Neutrophil (primary cell): ENCODE data around the gene PRDM15.

Experiments used
- H3K27ac ChIP-seq: fragments of 200-600 bp; sonication (generic); 2 replicates; pipeline ENCODE4 v1.5.1; 2016; ENCODE audit warnings: mild to moderate bottlenecking, moderate library complexity
- H3K27me3 ChIP-seq: fragments of 200-600 bp; sonication (generic); 2 replicates; pipeline ENCODE4 v1.6.0; 2016; ENCODE audit warnings: mild to moderate bottlenecking
- H3K36me3 ChIP-seq: fragments of 200-600 bp; sonication (generic); 2 replicates; pipeline ENCODE4 v1.5.1; 2017
- H3K4me1 ChIP-seq, 2 experiments: fragments of 200-600 bp in 1 of 2; sonication (generic) in 1 of 2; 1 replicate in 1 of 2; 2 replicates in 1 of 2; pipeline versions ENCODE4 v1.5.1 to v1.6.1; 2013 to 2016; ENCODE audit warnings: low read depth in 1 of 2, low read length in 1 of 2, mild to moderate bottlenecking in 1 of 2, moderate library complexity in 1 of 2; ENCODE audit not compliant: control insufficient read depth in 1 of 2, insufficient read depth in 1 of 2
- H3K4me3 ChIP-seq, 2 experiments: fragments of 200-600 bp in 1 of 2; sonication (generic) in 1 of 2; 1 replicate in 1 of 2; 2 replicates in 1 of 2; pipeline ENCODE4 v1.5.1; 2013 to 2016; ENCODE audit warnings: low read depth in 1 of 2, low read length in 1 of 2, mild to moderate bottlenecking in 1 of 2, moderate library complexity in 1 of 2
- H3K9me3 ChIP-seq: fragments of 200-600 bp; sonication (generic); 2 replicates; pipeline ENCODE4 v1.5.1; 2016
- CTCF ChIP-seq: fragments of 200-600 bp; sonication (generic); IDR thresholded peaks from 2 replicates; pipeline ENCODE4 v1.5.1; 2016; ENCODE audit warnings: antibody characterized with exemption

Gene PRDM15

GRCh38 chr21:41837756-41838297 lies 41.3 kb downstream of the PRDM15 start:
- peaks cover 41% of the 10 kb centered on the region for H3K36me3 ChIP-seq
- H3K9me3 ChIP-seq = no peaks in the 10 kb centered on the region
- no peak for TF ChIP-seq CTCF
- no peaks in the 10 kb centered on the region for H3K27me3 ChIP-seq
- no peak overlapping the region for H3K27ac ChIP-seq
- H3K4me1 ChIP-seq = no peaks in the 10 kb centered on the region
- no peak overlapping the region for H3K4me3 ChIP-seq

GRCh38 chr21:41836166-41837015 lies 42.8 kb downstream of the PRDM15 start:
- H3K4me1 ChIP-seq = no peaks in the 10 kb centered on the region
- no peak for TF ChIP-seq CTCF
- H3K27me3 ChIP-seq = no peaks in the 10 kb centered on the region
- H3K4me3 ChIP-seq = no peak overlapping the region
- no peak overlapping the region for H3K27ac ChIP-seq
- peaks cover 43% of the 10 kb centered on the region for H3K36me3 ChIP-seq
- H3K9me3 ChIP-seq = no peaks in the 10 kb centered on the region

- Histone ChIP-seq H3K27me3 (no peaks in the 10 kb centered on the region), H3K9me3 (no peaks in the 10 kb centered on the region), H3K4me1 (no peaks in the 10 kb centered on the region), H3K36me3 (peaks cover 43% of the 10 kb centered on the region), H3K4me3 (no peak overlapping the region), H3K27ac (no peak overlapping the region)
- no peak for TF ChIP-seq CTCF
These were observed 43.4 kb downstream of the PRDM15 start for GRCh38 chr21:41835711-41836154.

- Histone ChIP-seq H3K9me3 (no peaks in the 10 kb centered on the region), H3K27me3 (no peaks in the 10 kb centered on the region), H3K36me3 (peaks cover 43% of the 10 kb centered on the region), H3K27ac (no peak overlapping the region), H3K4me1 (no peaks in the 10 kb centered on the region), H3K4me3 (no peak overlapping the region)
- no peak for TF ChIP-seq CTCF
These were observed 44.0 kb downstream of the PRDM15 start for GRCh38 chr21:41834926-41835663.

- TF ChIP-seq CTCF = no peak
- Histone ChIP-seq H3K9me3 (no peaks in the 10 kb centered on the region), H3K36me3 (peaks cover 43% of the 10 kb centered on the region), H3K27me3 (no peaks in the 10 kb centered on the region), H3K4me3 (no peak overlapping the region), H3K4me1 (no peaks in the 10 kb centered on the region), H3K27ac (no peak overlapping the region)
These were observed 44.8 kb downstream of the PRDM15 start for GRCh38 chr21:41834252-41834925.
